Psoas muscle (tissue), 8 donors: Measurements from ENCODE around the gene ITPR2. TPM values are rescaled to one million over a fixed set of nuclear protein-coding genes. Genes with fewer than 3 reads are reported as not detected.

Experiments
- ATAC-seq, 4 donors: fragments of 200-7000 bp; cut with Tn5 transposase; one replicate each; pipeline ENCODE4 v1.9.1; 2020; ENCODE audit warnings: moderate library complexity in 3 of 4, mild to moderate bottlenecking in 2 of 4
- DNase-seq, 2 donors: peaks; one replicate each; pipeline ENCODE4 v3.0.0-alpha.2; 2020
- H3K27ac ChIP-seq: fragments of 200-600 bp; one replicate; pipeline ENCODE4 v1.8.0; 2022
- H3K27me3 ChIP-seq, 3 donors: fragments of 200-600 bp in 1 of 3; one replicate each; pipeline versions ENCODE4 v1.6.1 to v1.8.0; 2013 to 2022; ENCODE audit warnings: low read length in 2 of 3, mild to moderate bottlenecking in 2 of 3, moderate library complexity in 1 of 3; ENCODE audit not compliant: insufficient read depth in 3 of 3
- H3K36me3 ChIP-seq, 2 donors: fragments of 200-600 bp in 1 of 2; one replicate each; pipeline versions ENCODE4 v1.6.1 to v1.8.0; 2013 to 2022; ENCODE audit warnings: low read depth in 1 of 2, mild to moderate bottlenecking in 1 of 2, moderate library complexity in 1 of 2; ENCODE audit not compliant: insufficient read depth in 1 of 2
- H3K4me1 ChIP-seq: fragments of 200-600 bp; one replicate; pipeline ENCODE4 v1.8.0; 2022
- H3K4me3 ChIP-seq: fragments of 200-600 bp; one replicate; pipeline ENCODE4 v1.8.0; 2022; ENCODE audit warnings: mild to moderate bottlenecking
- H3K9me3 ChIP-seq: fragments of 200-600 bp; one replicate; pipeline ENCODE4 v1.8.0; 2022
- CTCF ChIP-seq: fragments of 200-600 bp; IDR thresholded peaks from one replicate; pipeline ENCODE4 v1.8.0; 2022; ENCODE audit warnings: antibody characterized with exemption
- WGBS, 3 donors: extraction: QIAGEN DNeasy Blood & Tissue Kit; methylation state at CpG; one replicate each; pipeline versions ENCODE4 v1.1.6 to v1.1.7; 2013; 5-methylcytosine and 5-hydroxymethylcytosine counted together
- intact Hi-C, 2 donors: fragments of 100-400 bp; cut with DNase I; formaldehyde crosslinking; loops; one replicate each; pipeline versions ENCODE4 v1.11.0 to v1.14.2; 2022
- polyA plus RNA-seq, 3 donors: library from polyadenylated mRNA; stranded (reverse); fragments of 200-250 nt; gene quantifications; one replicate each; pipeline ENCODE4 v1.2.3, GENCODE V29; 2013
- total RNA-seq, 4 donors: library from RNA; stranded (reverse); fragmentation: NEBNext Ultra II Directional in 2 of 4; extraction: Animal tissue kit (Norgen Biotek cat#: 25700) in 2 of 4; gene quantifications; one replicate each; pipeline versions ENCODE4 v1.2.1 to v1.2.4, GENCODE V29; 2021 to 2023
- donor health status: healthy with polysubstance abuse.
- donor health status: DM: no; HTN: no; CAD: no; lungs with moderate emphysema.
- donor health status: Bipolar disorder and iron deficiency.
- donor health status: healthy.
- donor health status: DM: yes; HTN: yes; CAD: no.
- donor health status: DM: no; HTN: no; CAD: no.
- donor health status: DM: no; HTN: no; CAD: no.
- donor health status: DM: yes; HTN: yes; CAD: no.

Gene ITPR2
- total and polyA plus RNA-seq, 7 donors = 0.86 to 10.3 (median 6.1) TPM

DNA sequence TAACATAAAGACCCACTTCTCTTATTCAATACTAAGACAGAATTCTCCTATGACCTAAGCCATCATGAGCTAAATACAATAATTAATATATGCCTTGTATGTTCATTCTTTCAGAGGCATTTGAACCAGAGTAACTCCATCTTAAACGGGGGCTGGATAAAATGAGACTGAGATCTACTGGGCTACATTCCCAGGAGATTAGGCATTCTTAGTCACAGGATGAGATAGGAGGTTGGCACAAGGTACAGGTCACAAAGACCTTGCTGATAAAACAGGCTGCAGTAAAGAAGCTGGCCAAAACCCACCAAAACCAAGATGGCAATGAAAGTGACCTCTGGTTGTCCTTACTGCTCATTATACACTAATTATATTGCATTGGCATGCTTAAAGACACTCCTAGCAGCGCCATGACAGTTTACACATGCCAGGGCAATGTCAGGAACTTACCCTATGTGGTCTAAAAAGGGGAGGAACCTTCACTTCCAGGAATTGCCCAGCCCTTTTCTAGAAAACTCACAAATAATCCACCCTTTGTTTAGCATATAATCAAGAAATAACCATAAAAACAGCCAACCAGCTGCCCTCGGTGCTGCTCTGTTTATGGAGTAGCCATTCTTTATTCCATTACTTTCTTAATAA, 376.9 kb downstream of the ITPR2 start:
- Histone ChIP-seq H3K27ac (no peak overlapping the region), H3K4me3 (no peak overlapping the region), H3K27me3 (no peaks in the 10 kb centered on the region), H3K9me3 (no peaks in the 10 kb centered on the region), H3K36me3 (peaks cover 0 to 3% of the 10 kb centered on the region in 2 donors), H3K4me1 (no peaks in the 10 kb centered on the region)
- ATAC-seq (no peak), DNase-seq (no peak)
- intact Hi-C loops = no loop called here
- 39 to 41% (median 40%) methylated on average over 3 of the region's 3 CpGs for WGBS, 3 donors
- TF ChIP-seq CTCF = no peak

DNA sequence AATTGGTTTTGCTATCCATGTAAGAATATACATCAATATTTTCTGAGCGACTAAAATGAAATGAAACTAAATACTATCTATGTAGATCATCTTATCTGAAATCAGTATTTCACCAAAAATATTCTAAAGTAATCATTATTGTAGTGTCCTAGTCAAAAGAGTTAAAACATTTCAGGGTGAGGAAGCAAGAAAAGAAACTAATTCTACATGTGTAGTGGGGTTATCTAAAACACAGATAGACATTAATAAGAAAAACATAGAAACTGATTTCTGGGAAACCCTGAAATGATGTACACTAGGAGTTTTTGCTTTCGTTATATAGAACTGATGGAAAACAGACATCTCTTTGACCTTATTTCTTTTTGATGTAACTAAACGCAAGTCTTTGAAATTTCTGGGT, 379.7 kb downstream of the ITPR2 start:
- Histone ChIP-seq H3K27me3 (no peaks in the 10 kb centered on the region), H3K36me3 (peaks cover 0 to 7% of the 10 kb centered on the region in 2 donors), H3K4me3 (no peak overlapping the region), H3K9me3 (no peaks in the 10 kb centered on the region), H3K27ac (no peak overlapping the region), H3K4me1 (no peaks in the 10 kb centered on the region)
- intact Hi-C loops = no loop called here
- DNase-seq (no peak), ATAC-seq (no peak)
- 95 to 99% (median 96%) methylated on average over 3 of the region's 3 CpGs for WGBS, 3 donors
- TF ChIP-seq CTCF = no peak

- no peak overlapping the region for H3K27ac ChIP-seq
- ATAC-seq (no peak), DNase-seq (no peak)
- no peak overlapping the region for H3K4me3 ChIP-seq
- H3K36me3 ChIP-seq = peaks cover 0 to 7% of the 10 kb centered on the region in 2 donors
- no peaks in the 10 kb centered on the region for H3K9me3 ChIP-seq
- TF ChIP-seq CTCF = no peak
- H3K27me3 ChIP-seq = no peaks in the 10 kb centered on the region
- 80 to 84% (median 81%) methylated on average over 6 of the region's 6 CpGs for WGBS, 3 donors
- intact Hi-C loops = no loop called here
- H3K4me1 ChIP-seq = no peaks in the 10 kb centered on the region
Observed at GRCh38 chr12:26452511-26452910, 380.5 kb downstream of the ITPR2 start.

- Histone ChIP-seq H3K4me1 (no peaks in the 10 kb centered on the region), H3K4me3 (no peak overlapping the region), H3K9me3 (no peaks in the 10 kb centered on the region), H3K27me3 (no peaks in the 10 kb centered on the region), H3K36me3 (peaks cover 0 to 4% of the 10 kb centered on the region in 2 donors), H3K27ac (no peak overlapping the region)
- ATAC-seq = no peak
- no peak for TF ChIP-seq CTCF
- intact Hi-C loops = no loop called here
- no peak for DNase-seq
- 78 to 79% (median 78%) methylated on average over 4 of the region's 4 CpGs for whole genome bisulfite sequencing, 3 donors
Observed at GRCh38 chr12:26451763-26452162, 381.2 kb downstream of the ITPR2 start.

- WGBS, 3 donors = 86 to 88% (median 87%) methylated on average over 2 of the region's 2 CpGs
- Histone ChIP-seq H3K4me1 (no peaks in the 10 kb centered on the region), H3K4me3 (no peak overlapping the region), H3K36me3 (peaks cover 2 to 19% of the 10 kb centered on the region in 2 donors), H3K9me3 (no peaks in the 10 kb centered on the region), H3K27ac (no peak overlapping the region), H3K27me3 (no peaks in the 10 kb centered on the region)
- ATAC-seq (no peak), DNase-seq (no peak)
- intact Hi-C loops = no loop called here
- no peak for TF ChIP-seq CTCF
Observed at GRCh38 chr12:26445909-26446308, 387.1 kb downstream of the ITPR2 start.
